ENCODE data around the gene SLC35F1. TPM values are rescaled to one million over a fixed set of nuclear protein-coding genes. Genes with fewer than 3 reads are reported as not detected.

SLC35F1 gene
- total and polyA plus RNA-seq, 2 experiments from 2014 or later: not detected

- DNase-seq: no peak
- in situ Hi-C loops (cut with MboI): loop anchor here (25.0 kb wide), 1 partner anchor 813 kb away; no protein-coding TSS in a partner anchor
- WGBS, 2 experiments (ENCODE audit: low coverage in 1 of 2, low lambda C conversion rate in 2 of 2, missing lambda C conversion rate in 2 of 2): 72 to 74% methylated on average over 4 of the region's 4 CpGs
- Histone ChIP-seq H3K27me3 (replicated peaks; ENCODE audit: insufficient read depth) (no peaks in the 10 kb centered on the region), H3K9ac (no peak overlapping the region), H3K4me1 (ENCODE audit: insufficient read depth) (peaks cover 5% of the 10 kb centered on the region; the same call in 1 of the 2 replicates), H3K4me3 (no peak overlapping the region), H4K20me1 (ENCODE audit: insufficient read depth) (no peaks in the 10 kb centered on the region), H3K9me3 (ENCODE audit: low read depth) (no peaks in the 10 kb centered on the region), H2AFZ (no peak overlapping the region), H3K27ac (no peak overlapping the region), H3K79me2 (ENCODE audit: insufficient read depth) (no peaks in the 10 kb centered on the region), H3K36me3 (ENCODE audit: low read depth) (no peaks in the 10 kb centered on the region), H3K9me2 (ENCODE audit: insufficient read depth) (no peaks in the 10 kb centered on the region), H3F3A (ENCODE audit: insufficient read depth) (no peaks in the 10 kb centered on the region), H3K4me2 (ENCODE audit: unreplicated experiment) (no peak overlapping the region)
- no peak for TF ChIP-seq EZH2 (IDR thresholded peaks at IDR 0.05; ENCODE audit: insufficient read depth, poor library complexity, severe bottlenecking)
- TF ChIP-seq EZH2phosphoT487 (IDR thresholded peaks at IDR 0.05; ENCODE audit: insufficient read depth, low read depth): no peak
Observed at GRCh38 chr6:118299457-118299856, 392.4 kb downstream of the SLC35F1 start.

GRCh38 chr6:118304321-118304720 is 397.3 kb downstream of the SLC35F1 start:
- Histone ChIP-seq H3K79me2 (ENCODE audit: insufficient read depth) (no peaks in the 10 kb centered on the region), H3K4me2 (ENCODE audit: unreplicated experiment) (no peak overlapping the region), H3K9me2 (ENCODE audit: insufficient read depth) (no peaks in the 10 kb centered on the region), H3K27ac (no peak overlapping the region), H3K36me3 (ENCODE audit: low read depth) (no peaks in the 10 kb centered on the region), H3K27me3 (replicated peaks; ENCODE audit: insufficient read depth) (no peaks in the 10 kb centered on the region), H3K9me3 (ENCODE audit: low read depth) (no peaks in the 10 kb centered on the region), H3K9ac (no peak overlapping the region), H3F3A (ENCODE audit: insufficient read depth) (no peaks in the 10 kb centered on the region), H3K4me1 (ENCODE audit: insufficient read depth) (no peaks in the 10 kb centered on the region), H3K4me3 (no peak overlapping the region), H4K20me1 (ENCODE audit: insufficient read depth) (no peaks in the 10 kb centered on the region), H2AFZ (no peak overlapping the region)
- TF ChIP-seq EZH2 (IDR thresholded peaks at IDR 0.05; ENCODE audit: insufficient read depth, poor library complexity, severe bottlenecking) (no peak), EZH2phosphoT487 (IDR thresholded peaks at IDR 0.05; ENCODE audit: insufficient read depth, low read depth) (no peak)
- in situ Hi-C loops (cut with MboI): no loop called here
- 15 to 19% methylated on average over 1 of the region's 1 CpG for WGBS, 2 experiments (ENCODE audit: low coverage in 1 of 2, low lambda C conversion rate in 2 of 2, missing lambda C conversion rate in 2 of 2)
- DNase-seq: no peak

- WGBS, 2 experiments (ENCODE audit: low coverage in 1 of 2, low lambda C conversion rate in 2 of 2, missing lambda C conversion rate in 2 of 2): 72 to 100% methylated on average over 1 of the region's 1 CpG
- Histone ChIP-seq H3K4me3 (no peak overlapping the region), H3K4me1 (ENCODE audit: insufficient read depth) (no peaks in the 10 kb centered on the region), H3K27ac (no peak overlapping the region), H4K20me1 (ENCODE audit: insufficient read depth) (no peaks in the 10 kb centered on the region), H3K9me3 (ENCODE audit: low read depth) (no peaks in the 10 kb centered on the region), H3K27me3 (replicated peaks; ENCODE audit: insufficient read depth) (no peaks in the 10 kb centered on the region), H3K36me3 (ENCODE audit: low read depth) (no peaks in the 10 kb centered on the region), H3K9me2 (ENCODE audit: insufficient read depth) (no peaks in the 10 kb centered on the region), H3K79me2 (ENCODE audit: insufficient read depth) (no peaks in the 10 kb centered on the region), H3K9ac (no peak overlapping the region), H2AFZ (no peak overlapping the region), H3K4me2 (ENCODE audit: unreplicated experiment) (no peak overlapping the region), H3F3A (ENCODE audit: insufficient read depth) (no peaks in the 10 kb centered on the region)
- in situ Hi-C loops (cut with MboI): no loop called here
- no peak for DNase-seq
- TF ChIP-seq EZH2phosphoT487 (IDR thresholded peaks at IDR 0.05; ENCODE audit: insufficient read depth, low read depth): no peak
Observed at GRCh38 chr6:118305081-118305480, 398.0 kb downstream of the SLC35F1 start.

- Histone ChIP-seq H3K4me1 (ENCODE audit: insufficient read depth) (no peaks in the 10 kb centered on the region), H3K27ac (no peak overlapping the region), H3K4me3 (no peak overlapping the region), H2AFZ (no peak overlapping the region), H3K9me3 (ENCODE audit: low read depth) (no peaks in the 10 kb centered on the region), H3K79me2 (ENCODE audit: insufficient read depth) (no peaks in the 10 kb centered on the region), H3K4me2 (ENCODE audit: unreplicated experiment) (no peak overlapping the region), H3F3A (ENCODE audit: insufficient read depth) (no peaks in the 10 kb centered on the region), H3K9me2 (ENCODE audit: insufficient read depth) (no peaks in the 10 kb centered on the region), H4K20me1 (ENCODE audit: insufficient read depth) (no peaks in the 10 kb centered on the region), H3K36me3 (ENCODE audit: low read depth) (no peaks in the 10 kb centered on the region), H3K27me3 (replicated peaks; ENCODE audit: insufficient read depth) (no peaks in the 10 kb centered on the region), H3K9ac (no peak overlapping the region)
- in situ Hi-C loops (cut with MboI): no loop called here
- DNase-seq: no peak
- TF ChIP-seq EZH2 (IDR thresholded peaks at IDR 0.05; ENCODE audit: insufficient read depth, poor library complexity, severe bottlenecking) (no peak), EZH2phosphoT487 (IDR thresholded peaks at IDR 0.05; ENCODE audit: insufficient read depth, low read depth) (no peak)
- 51 to 56% methylated on average over 6 of the region's 6 CpGs for WGBS, 2 experiments (ENCODE audit: low coverage in 1 of 2, low lambda C conversion rate in 2 of 2, missing lambda C conversion rate in 2 of 2)
Observed at GRCh38 chr6:118306392-118307238, 399.6 kb downstream of the SLC35F1 start.
